ENCODE results near the gene SLC6A19. TPM values are rescaled to one million over a fixed set of nuclear protein-coding genes. Genes with fewer than 3 reads are reported as not detected.

SLC6A19 gene
- total and polyA plus RNA-seq, 10 of the 15 experiments (the other 5 are each of a cell fraction or from before 2014, with no cell fraction given): 0.01 to 0.03 TPM; not detected in 8

DNA sequence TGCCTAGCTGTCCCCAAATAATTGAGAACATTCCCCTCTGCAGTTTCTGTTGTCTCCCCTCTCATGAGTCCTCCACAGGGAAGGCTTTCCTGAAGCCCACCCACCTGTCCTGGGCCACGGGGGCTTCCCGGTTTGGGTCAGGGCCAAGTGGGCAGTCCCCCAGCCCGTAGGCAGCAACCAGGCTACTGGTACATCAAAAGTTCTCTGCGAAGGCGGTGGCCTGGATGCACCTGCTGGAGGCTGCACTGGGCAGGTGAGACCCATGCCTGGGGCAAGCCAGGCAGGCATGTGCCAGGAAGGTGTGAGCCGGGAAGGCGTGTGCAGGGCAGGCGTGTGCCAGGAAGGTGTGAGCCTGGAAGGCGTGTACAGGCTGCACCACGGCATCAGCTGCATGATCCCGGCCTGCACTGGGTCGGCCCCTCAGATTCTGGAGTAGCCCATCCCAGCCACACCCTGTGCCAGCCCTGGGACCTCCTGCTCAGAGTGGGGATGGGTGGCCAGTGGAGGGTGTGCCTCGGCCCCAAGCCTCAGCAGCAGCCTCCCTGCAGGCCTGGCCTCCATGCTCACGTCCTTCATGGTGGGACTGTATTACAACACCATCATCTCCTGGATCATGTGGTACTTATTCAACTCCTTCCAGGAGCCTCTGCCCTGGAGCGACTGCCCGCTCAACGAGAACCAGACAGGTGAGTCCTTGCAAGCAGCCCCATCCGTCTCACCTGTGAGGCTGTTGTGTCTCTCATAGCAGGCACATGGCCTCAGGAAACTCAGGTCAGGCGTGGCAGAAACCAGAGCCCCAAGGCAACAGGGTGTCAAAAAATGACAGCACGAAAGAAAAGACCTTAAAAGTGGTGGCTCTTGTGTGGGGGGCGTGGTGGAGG lies 8.7 kb downstream of the SLC6A19 start:
- 47% methylated on average over 18 of the region's 21 CpGs for WGBS (ENCODE audit: insufficient coverage, insufficient replicate concordance, low lambda C conversion rate, missing lambda C conversion rate)
- SMC1A ChIA-PET (ENCODE audit: uncharacterized antibody, unreplicated experiment): no interaction called here
- Histone ChIP-seq H3K27me3 (replicated peaks in 1 of 2; ENCODE audit: control insufficient read depth in 2 of 2, insufficient read depth in 2 of 2, low read length in 1 of 2) (no peaks in the 10 kb centered on the region), H2AFZ (ENCODE audit: control insufficient read depth, low read depth, low read length) (no peak overlapping the region), H4K20me1 (ENCODE audit: control insufficient read depth, insufficient read depth) (no peaks in the 10 kb centered on the region; the same call in 1 of the 2 replicates), H3K79me2 (ENCODE audit: control insufficient read depth, insufficient read depth, low read length) (no peaks in the 10 kb centered on the region), H3K4me2 (ENCODE audit: control insufficient read depth, insufficient read depth) (no peak overlapping the region), H3K9ac (ENCODE audit: control insufficient read depth, insufficient read depth, low read length) (no peak overlapping the region), H3K9me3 (replicated peaks; ENCODE audit: control insufficient read depth, insufficient read depth, low read length) (no peaks in the 10 kb centered on the region), H3K4me1 (ENCODE audit: control insufficient read depth, insufficient read depth, low read length) (no peaks in the 10 kb centered on the region), H3K4me3 (no peak overlapping the region), H3K27ac (ENCODE audit: control insufficient read depth, insufficient read depth) (no peak overlapping the region), H3K36me3 (ENCODE audit: control insufficient read depth in 2 of 2, insufficient read depth in 2 of 2, low read length in 1 of 2) (no peaks in the 10 kb centered on the region)
- intact Hi-C loops (cut with micrococcal nuclease; ENCODE audit: unreplicated experiment) (no loop called here), in situ Hi-C loops (cut with MboI) (no loop called here)
- DNase-seq (ENCODE audit: low read depth, low spot score) (no peak), FAIRE-seq (no peak), ATAC-seq (no peak)
- TF ChIP-seq, protein P1, sequence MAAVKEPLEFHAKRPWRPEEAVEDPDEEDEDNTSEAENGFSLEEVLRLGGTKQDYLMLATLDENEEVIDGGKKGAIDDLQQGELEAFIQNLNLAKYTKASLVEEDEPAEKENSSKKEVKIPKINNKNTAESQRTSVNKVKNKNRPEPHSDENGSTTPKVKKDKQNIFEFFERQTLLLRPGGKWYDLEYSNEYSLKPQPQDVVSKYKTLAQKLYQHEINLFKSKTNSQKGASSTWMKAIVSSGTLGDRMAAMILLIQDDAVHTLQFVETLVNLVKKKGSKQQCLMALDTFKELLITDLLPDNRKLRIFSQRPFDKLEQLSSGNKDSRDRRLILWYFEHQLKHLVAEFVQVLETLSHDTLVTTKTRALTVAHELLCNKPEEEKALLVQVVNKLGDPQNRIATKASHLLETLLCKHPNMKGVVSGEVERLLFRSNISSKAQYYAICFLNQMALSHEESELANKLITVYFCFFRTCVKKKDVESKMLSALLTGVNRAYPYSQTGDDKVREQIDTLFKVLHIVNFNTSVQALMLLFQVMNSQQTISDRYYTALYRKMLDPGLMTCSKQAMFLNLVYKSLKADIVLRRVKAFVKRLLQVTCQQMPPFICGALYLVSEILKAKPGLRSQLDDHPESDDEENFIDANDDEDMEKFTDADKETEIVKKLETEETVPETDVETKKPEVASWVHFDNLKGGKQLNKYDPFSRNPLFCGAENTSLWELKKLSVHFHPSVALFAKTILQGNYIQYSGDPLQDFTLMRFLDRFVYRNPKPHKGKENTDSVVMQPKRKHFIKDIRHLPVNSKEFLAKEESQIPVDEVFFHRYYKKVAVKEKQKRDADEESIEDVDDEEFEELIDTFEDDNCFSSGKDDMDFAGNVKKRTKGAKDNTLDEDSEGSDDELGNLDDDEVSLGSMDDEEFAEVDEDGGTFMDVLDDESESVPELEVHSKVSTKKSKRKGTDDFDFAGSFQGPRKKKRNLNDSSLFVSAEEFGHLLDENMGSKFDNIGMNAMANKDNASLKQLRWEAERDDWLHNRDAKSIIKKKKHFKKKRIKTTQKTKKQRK (IDR thresholded peaks at IDR 0.05; ENCODE audit: low read depth, low read length): no peak
- TF ChIP-seq, protein P2, sequence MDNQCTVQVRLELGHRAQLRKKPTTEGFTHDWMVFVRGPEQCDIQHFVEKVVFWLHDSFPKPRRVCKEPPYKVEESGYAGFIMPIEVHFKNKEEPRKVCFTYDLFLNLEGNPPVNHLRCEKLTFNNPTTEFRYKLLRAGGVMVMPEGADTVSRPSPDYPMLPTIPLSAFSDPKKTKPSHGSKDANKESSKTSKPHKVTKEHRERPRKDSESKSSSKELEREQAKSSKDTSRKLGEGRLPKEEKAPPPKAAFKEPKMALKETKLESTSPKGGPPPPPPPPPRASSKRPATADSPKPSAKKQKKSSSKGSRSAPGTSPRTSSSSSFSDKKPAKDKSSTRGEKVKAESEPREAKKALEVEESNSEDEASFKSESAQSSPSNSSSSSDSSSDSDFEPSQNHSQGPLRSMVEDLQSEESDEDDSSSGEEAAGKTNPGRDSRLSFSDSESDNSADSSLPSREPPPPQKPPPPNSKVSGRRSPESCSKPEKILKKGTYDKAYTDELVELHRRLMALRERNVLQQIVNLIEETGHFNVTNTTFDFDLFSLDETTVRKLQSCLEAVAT (IDR thresholded peaks at IDR 0.05): no peak
- TF ChIP-seq ETV6 (conservative IDR thresholded peaks at IDR 0.05 in 1 of 2, IDR thresholded peaks at IDR 0.05 in 1 of 2; ENCODE audit: borderline replicate concordance in 1 of 2, low read depth in 1 of 2) (no peak), BRCA1 (IDR thresholded peaks at IDR 0.05; ENCODE audit: low read depth, low read length) (no peak), RFX5 (IDR thresholded peaks at IDR 0.05; ENCODE audit: low read depth, low read length) (no peak), KLF5 (IDR thresholded peaks at IDR 0.05; ENCODE audit: partially characterized antibody) (no peak)
- RAD21 ChIA-PET (ENCODE audit: unreplicated experiment): no interaction called here
- CTCF ChIA-PET: interaction anchor here (1.2 kb wide), 1 partner anchor 135 kb away, joined by 3 read pairs; the partner anchor contains the start of gene CLPTM1L
- POLR2A ChIA-PET: no interaction called here
- no TSS peak for BruUV-seq (replicated peaks)

All from GM12878 (cell line).